SK-N-SH treated with all-trans-retinoic acid at 6 μM for 48 hours (cell line): ENCODE data around the gene ARL6IP4.

Source experiments
- ARNTL ChIP-seq: fragments of 450-650 bp; formaldehyde crosslinking; IDR thresholded peaks from 2 replicates; pipeline ENCODE4 v1.5.0; 2020; ENCODE audit warnings: low read depth, mild to moderate bottlenecking, moderate library complexity, borderline replicate concordance
- POU6F1 ChIP-seq: fragments of 250-450 bp; sonication (Bioruptor Pico); IDR thresholded peaks from 2 replicates; pipeline ENCODE4 v1.8.0; 2021; ENCODE audit warnings: low read depth, mild to moderate bottlenecking, moderate library complexity, borderline replicate concordance
- SNAI2 ChIP-seq: fragments of 250-450 bp; sonication (Bioruptor Pico); IDR thresholded peaks from 2 replicates; pipeline ENCODE4 v1.5.0; 2020; ENCODE audit warnings: mild to moderate bottlenecking, moderate library complexity
- ZFP3 ChIP-seq: fragments of 250-450 bp; sonication (Bioruptor Pico); IDR thresholded peaks from 2 replicates; pipeline ENCODE4 v1.5.0; 2020; ENCODE audit warnings: mild to moderate bottlenecking, moderate library complexity
- ZNF8 ChIP-seq: fragments of 450-650 bp; formaldehyde crosslinking; IDR thresholded peaks from 2 replicates; pipeline ENCODE4 v1.5.0; 2020; ENCODE audit warnings: mild to moderate bottlenecking, moderate library complexity

DNA sequence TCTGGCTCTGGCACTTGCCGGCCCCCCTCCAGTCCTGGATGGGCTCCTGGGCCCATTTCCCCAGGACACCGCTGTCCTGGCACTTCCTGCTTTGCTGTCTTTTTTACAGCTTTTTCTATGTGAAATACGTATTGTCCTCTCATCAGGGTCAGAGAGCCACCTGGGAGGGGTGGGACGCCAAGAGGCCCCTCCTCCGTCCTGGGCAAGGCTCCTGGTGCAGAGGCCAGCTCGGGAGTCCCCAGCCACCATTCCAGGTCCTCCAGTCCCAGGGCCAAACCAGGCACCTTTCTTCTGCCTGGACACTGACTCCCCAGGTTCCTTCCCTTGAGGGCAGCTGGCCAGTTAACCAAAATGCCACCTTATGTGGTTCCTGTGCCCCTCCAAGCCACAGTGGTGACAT is 22.8 kb downstream of the ARL6IP4 start:
- TF ChIP-seq SNAI2 (CRISPR knock-in tag) (no peak), ZNF8 (CRISPR knock-in tag) (no peak), ZFP3 (CRISPR knock-in tag) (no peak), POU6F1 (CRISPR knock-in tag) (no peak), ARNTL (CRISPR knock-in tag) (no peak)
